Esophagus squamous epithelium (tissue), 4 donors: Measurements from ENCODE around the gene KCNK7.
A peak's percentile ranks its signal among the peaks of the same experiment; 100 is the strongest.

Experiments used
- CTCF ChIP-seq, 6 experiments: fragments of 450-650 bp in 4 of 6; fragments of 200-600 bp in 2 of 6; sonication (generic) in 2 of 6; IDR thresholded peaks; one replicate each; pipeline ENCODE4 v1.5.1; 2016 to 2019; ENCODE audit warnings: antibody characterized with exemption in 6 of 6, mild to moderate bottlenecking in 4 of 6, moderate library complexity in 4 of 6
- POLR2A ChIP-seq, 4 donors: fragments of 450-650 bp; IDR thresholded peaks; one replicate each; pipeline ENCODE4 v1.6.1; 2017; ENCODE audit warnings: antibody characterized with exemption in 4 of 4, mild to moderate bottlenecking in 4 of 4, moderate library complexity in 3 of 4

GRCh38 chr11:65551572-65552387, 43.8 kb downstream of the KCNK7 start:
- TF ChIP-seq POLR2A (IDR thresholded peaks at IDR 0.05): no peak
- TF ChIP-seq CTCF (IDR thresholded peaks at IDR 0.05): peak; percentile 25 to 52 (median 42)
